Sigmoid colon (tissue), 7 donors: ENCODE data around the gene NEURL1B. TPM values are rescaled to one million over a fixed set of nuclear protein-coding genes. Genes with fewer than 3 reads are reported as not detected.

Experiments
- DNase-seq: peaks from one replicate; pipeline ENCODE4 v3.0.0-alpha.2; 2019
- H3K27ac ChIP-seq, 4 donors: fragments of 200-600 bp; sonication (generic); one replicate each; pipeline ENCODE4 v1.5.1; 2016 to 2019; ENCODE audit warnings: mild to moderate bottlenecking in 1 of 4
- H3K27me3 ChIP-seq, 3 donors: fragments of 200-600 bp; sonication (generic); one replicate each; pipeline ENCODE4 v1.5.1; 2019; ENCODE audit warnings: mild to moderate bottlenecking in 1 of 3
- H3K36me3 ChIP-seq, 4 donors: fragments of 200-600 bp; sonication (generic); one replicate each; pipeline ENCODE4 v1.5.1; 2016 to 2019
- H3K4me1 ChIP-seq, 4 donors: fragments of 200-600 bp; sonication (generic); one replicate each; pipeline ENCODE4 v1.5.1; 2017 to 2019
- H3K4me3 ChIP-seq, 4 donors: fragments of 200-600 bp; sonication (generic); one replicate each; pipeline ENCODE4 v1.5.1; 2017 to 2019; ENCODE audit warnings: mild to moderate bottlenecking in 2 of 4, moderate library complexity in 1 of 4
- H3K9me3 ChIP-seq, 4 donors: fragments of 200-600 bp in 3 of 4; sonication (generic) in 3 of 4; one replicate each; pipeline versions ENCODE4 v1.5.1 to v1.6.1; 2013 to 2019
- CTCF ChIP-seq, 4 experiments: fragments of 450-650 bp in 3 of 4; fragments of 200-600 bp in 1 of 4; IDR thresholded peaks; one replicate each; pipeline ENCODE4 v1.5.1; 2016 to 2019; ENCODE audit warnings: antibody characterized with exemption in 4 of 4, mild to moderate bottlenecking in 3 of 4, moderate library complexity in 2 of 4
- EP300 ChIP-seq, 4 donors: sonication (generic); formaldehyde crosslinking; IDR thresholded peaks; one replicate each; pipeline ENCODE4 v1.6.1; 2017; ENCODE audit warnings: antibody characterized with exemption in 4 of 4
- POLR2A ChIP-seq, 2 donors: fragments of 450-650 bp; IDR thresholded peaks; one replicate each; pipeline ENCODE4 v1.6.1; 2016; ENCODE audit warnings: antibody characterized with exemption in 2 of 2, mild to moderate bottlenecking in 2 of 2, moderate library complexity in 2 of 2
- POLR2AphosphoS5 ChIP-seq, 4 donors: sonication (generic); formaldehyde crosslinking; IDR thresholded peaks; one replicate each; pipeline ENCODE4 v1.6.1; 2017; ENCODE audit warnings: antibody characterized with exemption in 4 of 4
- WGBS, 2 donors: extraction: QIAGEN DNeasy Blood & Tissue Kit; methylation state at CpG; one replicate each; pipeline ENCODE4 v1.1.7; 2013; 5-methylcytosine and 5-hydroxymethylcytosine counted together
- intact Hi-C: fragments of 100-400 bp; cut with DNase I; formaldehyde crosslinking; loops from one replicate; pipeline ENCODE4 v1.15.1; 2023
- polyA plus RNA-seq, 3 donors: library from polyadenylated mRNA; stranded (reverse); fragments of 200-250 nt; gene quantifications; one replicate each; pipeline ENCODE4 v1.2.3, GENCODE V29; 2013
- total RNA-seq, 4 donors: library from RNA; depleted of rRNA; stranded (reverse); fragments of >200 nt; gene quantifications; one replicate each; pipeline ENCODE4 v1.1.0, GENCODE V29; 2016
- donor health status: healthy with polysubstance abuse.
- donor health status: Bipolar disorder and iron deficiency.
- donor health status: healthy.

The NEURL1B gene
- total and polyA plus RNA-seq, 7 donors: 12.6 to 53.2 (median 32.9) TPM

- Histone ChIP-seq H3K27ac (peak overlapping the region in 3 of 4 donors; percentile 95 to 99 (median 98)), H3K36me3 (no peaks in the 10 kb centered on the region), H3K27me3 (no peaks in the 10 kb centered on the region), H3K4me3 (peak overlapping the region in 1 of 4 donors; percentile 99), H3K4me1 (peaks cover 0 to 44% (median 35%) of the 10 kb centered on the region in 4 donors), H3K9me3 (no peaks in the 10 kb centered on the region)
- no peak for DNase-seq
- no peak for TF ChIP-seq POLR2AphosphoS5 (IDR thresholded peaks at IDR 0.05)
- intact Hi-C loops: loop anchor here (2.0 kb wide), 1 partner anchor 161 kb away; no protein-coding TSS in a partner anchor
- WGBS, 2 donors: 81 to 87% methylated on average over 5 of the region's 5 CpGs
Observed at GRCh38 chr5:172640139-172640538, 924 bp upstream of the NEURL1B start.

GRCh38 chr5:172641359-172642050, 442 bp downstream of the NEURL1B start:
- peak; percentile 74 for DNase-seq

GRCh38 chr5:172642051-172642409, 967 bp downstream of the NEURL1B start:
- Histone ChIP-seq H3K9me3 (no peaks in the 10 kb centered on the region), H3K4me1 (peaks cover 0 to 63% (median 54%) of the 10 kb centered on the region in 4 donors), H3K36me3 (no peaks in the 10 kb centered on the region), H3K4me3 (peak overlapping the region; percentile 79 to 99 (median 99)), H3K27me3 (no peaks in the 10 kb centered on the region), H3K27ac (peak overlapping the region; percentile 94 to 99 (median 96))
- intact Hi-C loops: loop anchor here (2.0 kb wide), 3 partner anchors 47 to 85 kb away; no protein-coding TSS in a partner anchor
- 13 to 39% methylated on average over 14 of the region's 14 CpGs for WGBS, 2 donors
- TF ChIP-seq CTCF (IDR thresholded peaks at IDR 0.05) (no peak), POLR2AphosphoS5 (IDR thresholded peaks at IDR 0.05) (no peak), POLR2A (IDR thresholded peaks at IDR 0.05) (no peak), EP300 (IDR thresholded peaks at IDR 0.05) (no peak)
- no peak for DNase-seq

More at GRCh38 chr5:172641359-172642050, 442 bp downstream of the NEURL1B start:
- Histone ChIP-seq H3K36me3 (no peaks in the 10 kb centered on the region), H3K27me3 (no peaks in the 10 kb centered on the region), H3K27ac (peak overlapping the region; percentile 94 to 99 (median 96)), H3K4me3 (peak overlapping the region; percentile 79 to 99 (median 99)), H3K9me3 (no peaks in the 10 kb centered on the region), H3K4me1 (peaks cover 0 to 58% (median 49%) of the 10 kb centered on the region in 4 donors)
- intact Hi-C loops: loop anchor here (2.0 kb wide), 4 partner anchors 47 to 163 kb away; no protein-coding TSS in a partner anchor
- 1 to 2% methylated on average over 73 of the region's 73 CpGs for WGBS, 2 donors
- TF ChIP-seq POLR2A (IDR thresholded peaks at IDR 0.05) (no peak), EP300 (IDR thresholded peaks at IDR 0.05) (no peak), CTCF (IDR thresholded peaks at IDR 0.05) (peak in 2 of 4 experiments; percentile 14 to 17)

- intact Hi-C loops: loop anchor here (2.0 kb wide), 3 partner anchors 46 to 86 kb away; no protein-coding TSS in a partner anchor
- H3K27me3 ChIP-seq: no peaks in the 10 kb centered on the region
- peaks cover 0 to 68% (median 59%) of the 10 kb centered on the region in 4 donors for H3K4me1 ChIP-seq
- no peaks in the 10 kb centered on the region for H3K9me3 ChIP-seq
- no peak for DNase-seq
- no peaks in the 10 kb centered on the region for H3K36me3 ChIP-seq
- TF ChIP-seq POLR2AphosphoS5 (IDR thresholded peaks at IDR 0.05) (peak in 2 of 4 donors; percentile 40 to 53), CTCF (IDR thresholded peaks at IDR 0.05) (no peak)
- H3K27ac ChIP-seq: peak overlapping the region; percentile 94 to 99 (median 96)
- H3K4me3 ChIP-seq: peak overlapping the region; percentile 79 to 99 (median 99)
- 35 to 48% methylated on average over 4 of the region's 4 CpGs for WGBS, 2 donors
Observed at GRCh38 chr5:172642486-172642885, 1.4 kb downstream of the NEURL1B start.
